Liver (tissue), 3 donors: Measurements from ENCODE around the gene IFRD2.

Experiments
- CTCF ChIP-seq: fragments of 150-350 bp; IDR thresholded peaks from 2 replicates; pipeline ENCODE4 v1.5.1; 2017; ENCODE audit warnings: improper control_type of control experiment, low read depth, low read length; ENCODE audit not compliant: missing input control
- FOXA2 ChIP-seq: IDR thresholded peaks from 2 replicates; pipeline ENCODE4 v1.6.1; 2016; ENCODE audit warnings: antibody characterized with exemption
- JUND ChIP-seq, 2 donors: IDR thresholded peaks; 2 replicates each; pipeline ENCODE4 v1.6.1; 2016; ENCODE audit warnings: antibody characterized with exemption in 2 of 2
- RAD21 ChIP-seq, 2 donors: IDR thresholded peaks; 2 replicates each; pipeline ENCODE4 v1.6.1; 2016; ENCODE audit warnings: antibody characterized with exemption in 2 of 2, mild to moderate bottlenecking in 2 of 2
- RXRA ChIP-seq, 2 donors: IDR thresholded peaks; 2 replicates each; pipeline ENCODE4 v1.6.1; 2017 to 2018; ENCODE audit warnings: antibody characterized with exemption in 2 of 2, mild to moderate bottlenecking in 1 of 2
- TAF1 ChIP-seq: conservative IDR thresholded peaks from 2 replicates; pipeline ENCODE4 v1.6.1; 2016; ENCODE audit warnings: antibody characterized with exemption, mild to moderate bottlenecking
- YY1 ChIP-seq: IDR thresholded peaks from 2 replicates; pipeline ENCODE4 v1.6.1; 2016; ENCODE audit warnings: antibody characterized with exemption, mild to moderate bottlenecking
- donor health status: healthy.
- donor health status: healthy.

DNA sequence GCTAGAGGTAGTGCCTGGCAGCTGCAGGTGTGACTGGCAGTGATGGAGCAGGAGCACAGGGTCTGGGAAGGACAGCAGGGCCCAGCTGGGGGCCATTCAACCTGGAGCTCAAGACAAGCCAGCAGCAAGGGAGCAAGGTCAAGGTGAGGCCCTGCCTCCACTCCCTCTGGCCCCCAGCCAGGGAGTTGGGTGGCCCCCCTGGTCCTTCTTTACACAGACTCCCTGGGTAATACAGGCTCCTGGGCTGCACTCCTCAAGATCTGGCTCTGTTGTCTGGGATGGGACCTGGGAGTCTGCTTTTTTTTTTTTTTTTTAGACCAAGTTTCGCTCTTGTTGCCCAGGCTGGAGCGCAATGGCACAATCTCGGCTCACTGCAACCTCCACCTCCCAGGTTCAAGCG lies 41.7 kb downstream of the IFRD2 start:
- TF ChIP-seq JUND (IDR thresholded peaks at IDR 0.05) = no peak
- TF ChIP-seq CTCF = no peak
- no peak for TF ChIP-seq TAF1
- TF ChIP-seq FOXA2 = no peak
- TF ChIP-seq RXRA (IDR thresholded peaks at IDR 0.05) = no peak
- TF ChIP-seq YY1 = no peak
- no peak for TF ChIP-seq RAD21 (IDR thresholded peaks at IDR 0.05)
